ENCODE data around the gene TSPAN1. TPM values are rescaled to one million over a fixed set of nuclear protein-coding genes. Genes with fewer than 3 reads are reported as not detected.

Gene TSPAN1
- polyA plus RNA-seq, 1 of the 3 experiments (the other 2 are of a cell fraction), result 12.2 TPM

- TF ChIP-seq FOSL2 (IDR thresholded peaks at IDR 0.05; ENCODE audit: borderline replicate concordance, low read depth) (no peak), USF2 (IDR thresholded peaks at IDR 0.05; ENCODE audit: borderline replicate concordance, low read depth, low read length) (no peak)
Observed at GRCh38 chr1:46205141-46205540, 30.3 kb downstream of the TSPAN1 start (continued).

- ChIA-PET CTCF (interaction anchor here (1.5 to 6.8 kb wide), 2 partner anchors 16 to 18 kb away, joined by 3 to 29 read pairs; no protein-coding TSS in a partner anchor), POLR2A (no interaction called here)
- Histone ChIP-seq H3K4me1 (ENCODE audit: control insufficient read depth in 1 of 2, insufficient read depth in 2 of 2, low read depth in 1 of 2, low read length in 1 of 2) (peaks cover 4 to 13% of the 10 kb centered on the region in 2 experiments; a peak in 1 of 4 replicates), H3K36me3 (replicated peaks in 1 of 2; ENCODE audit: control insufficient read depth in 1 of 2, insufficient read depth in 2 of 2, low read length in 1 of 2) (no peaks in the 10 kb centered on the region), H4K20me1 (ENCODE audit: insufficient read depth) (no peaks in the 10 kb centered on the region), H3K9me3 (no peaks in the 10 kb centered on the region), H3K9me2 (no peaks in the 10 kb centered on the region), H3K9ac (no peak overlapping the region), H2AFZ (ENCODE audit: low read depth) (no peak overlapping the region), H3F3A (replicated peaks; ENCODE audit: insufficient read depth) (no peaks in the 10 kb centered on the region), H3K79me2 (ENCODE audit: insufficient read depth) (no peaks in the 10 kb centered on the region), H3K27ac (ENCODE audit: low read depth in 2 of 2, low read length in 1 of 2) (no peak overlapping the region), H3K4me2 (peak overlapping the region; percentile 99; the same call in 1 of the 2 replicates), H3K27me3 (ENCODE audit: insufficient read depth) (no peaks in the 10 kb centered on the region), H3K4me3 (ENCODE audit: low read depth in 2 of 2, low read length in 1 of 2) (no peak overlapping the region)
- no peak for TF ChIP-seq FOXJ3 (CRISPR knock-in tag; IDR thresholded peaks at IDR 0.05)
- no peak for TF ChIP-seq USF1 (IDR thresholded peaks at IDR 0.05; ENCODE audit: borderline replicate concordance, low read depth)
- TF ChIP-seq IRF3 (IDR thresholded peaks at IDR 0.05; ENCODE audit: low read depth, low read length), result no peak
- no peak for TF ChIP-seq GABPA (IDR thresholded peaks at IDR 0.05; ENCODE audit: low read depth)
- TF ChIP-seq EP300 (IDR thresholded peaks at IDR 0.05; ENCODE audit: borderline replicate concordance in 1 of 2, low read depth in 1 of 2, low read length in 1 of 2), result no peak
- TF ChIP-seq FOXM1 (IDR thresholded peaks at IDR 0.05; ENCODE audit: low read depth), result no peak
- no peak for TF ChIP-seq EZH2phosphoT487 (IDR thresholded peaks at IDR 0.05; ENCODE audit: borderline replicate concordance, low read depth)
- TF ChIP-seq NFIC (IDR thresholded peaks at IDR 0.05; ENCODE audit: borderline replicate concordance), result no peak
- no peak for TF ChIP-seq TCF12 (IDR thresholded peaks at IDR 0.05)
- no peak for TF ChIP-seq REST (IDR thresholded peaks at IDR 0.05; ENCODE audit: low read depth, low read length)
- no peak for TF ChIP-seq GATA2 (CRISPR knock-in tag; IDR thresholded peaks at IDR 0.05)
- no peak for TF ChIP-seq RFX5 (IDR thresholded peaks at IDR 0.05; ENCODE audit: low read length)
- no peak for TF ChIP-seq YY1 (IDR thresholded peaks at IDR 0.05; ENCODE audit: low read depth)
- TF ChIP-seq SIN3A (IDR thresholded peaks at IDR 0.05; ENCODE audit: borderline replicate concordance, low read depth, low read length), result no peak
- no peak for TF ChIP-seq USF2 (IDR thresholded peaks at IDR 0.05; ENCODE audit: borderline replicate concordance, low read depth, low read length)
- no peak for TF ChIP-seq MAX (IDR thresholded peaks at IDR 0.05; ENCODE audit: low read depth)
- no peak for TF ChIP-seq ZBTB33 (IDR thresholded peaks at IDR 0.05; ENCODE audit: borderline replicate concordance, low read depth)
- no peak for TF ChIP-seq MEF2A (IDR thresholded peaks at IDR 0.05; ENCODE audit: borderline replicate concordance, low read depth)
- TF ChIP-seq TAF1 (IDR thresholded peaks at IDR 0.05; ENCODE audit: borderline replicate concordance, low read depth, low read length), result no peak
- DNase-seq, result peak; percentile 13
- WGBS (ENCODE audit: low lambda C conversion rate), result 78% methylated on average over 3 of the region's 3 CpGs
Observed at GRCh38 chr1:46205791-46206190, 30.9 kb downstream of the TSPAN1 start.
